Measurements from ENCODE around the gene CADPS.

The CADPS gene

DNA sequence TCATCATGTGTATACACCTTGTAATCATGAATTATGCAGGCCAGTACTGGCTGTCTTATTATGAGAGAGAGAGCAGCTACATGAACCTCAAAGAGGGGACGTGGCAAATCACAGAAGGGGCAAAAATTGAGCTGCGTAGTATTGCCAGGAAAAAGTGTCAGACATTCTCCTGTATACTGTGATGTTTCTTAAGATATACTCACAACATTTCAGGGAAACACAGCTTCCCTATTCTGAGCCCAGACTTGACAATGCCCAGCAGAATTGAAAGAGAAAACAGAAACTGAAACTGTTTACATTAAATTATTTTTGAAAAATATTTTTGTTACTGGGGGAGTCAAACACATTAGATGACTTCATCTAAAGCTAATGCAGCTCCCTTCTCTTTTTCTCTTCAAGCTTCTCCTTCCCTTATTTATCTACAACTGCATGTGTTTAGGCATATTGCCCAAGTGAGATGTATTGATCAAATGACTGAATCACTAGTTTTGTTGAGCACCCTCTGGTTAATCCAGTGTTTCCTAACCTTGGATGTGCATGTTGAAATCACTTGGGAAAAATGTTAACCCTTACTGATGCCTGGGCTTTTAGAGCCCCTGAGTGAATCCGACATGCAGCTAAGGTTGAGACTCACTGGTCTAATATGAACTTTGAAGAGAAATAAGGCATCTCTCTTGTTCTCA lies 39.5 kb downstream of the CADPS start:
- H3K27ac Mint-ChIP-seq = no peak overlapping the region
- no peaks in the 10 kb centered on the region for H3K36me3 Mint-ChIP-seq
- no peaks in the 10 kb centered on the region for H3K9me3 Mint-ChIP-seq (ENCODE audit: low read depth)
- peaks cover 8% of the 10 kb centered on the region for H3K27me3 Mint-ChIP-seq
- H3K4me1 Mint-ChIP-seq (ENCODE audit: low read depth) = no peaks in the 10 kb centered on the region
- no peak overlapping the region for H3K4me3 Mint-ChIP-seq

DNA sequence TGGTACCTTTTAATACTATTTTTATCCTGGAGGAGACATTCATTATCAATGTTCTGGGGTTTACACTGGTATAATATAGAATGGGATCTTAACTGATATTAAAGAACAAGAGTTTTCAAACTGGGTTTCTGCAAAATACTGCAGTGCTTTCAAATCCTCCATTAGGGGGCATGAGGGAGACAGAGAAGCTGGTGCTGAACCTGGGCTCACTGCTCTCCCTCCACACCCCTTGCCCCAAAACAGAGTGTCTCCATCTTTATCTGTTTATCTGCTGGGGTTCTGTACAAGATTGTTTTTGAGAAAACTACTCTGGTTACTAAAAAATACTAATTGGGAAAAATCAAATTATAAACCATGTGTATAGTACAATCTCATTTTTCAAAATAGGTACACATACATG lies 41.7 kb downstream of the CADPS start:
- Mint-ChIP-seq H3K36me3 (no peaks in the 10 kb centered on the region), H3K9me3 (ENCODE audit: low read depth) (no peaks in the 10 kb centered on the region), H3K4me1 (ENCODE audit: low read depth) (no peaks in the 10 kb centered on the region), H3K4me3 (no peak overlapping the region), H3K27me3 (peaks cover 3% of the 10 kb centered on the region), H3K27ac (no peak overlapping the region)

GRCh38 chr3:62832553-62832952 lies 42.7 kb downstream of the CADPS start:
- no peak overlapping the region for H3K4me3 Mint-ChIP-seq
- peaks cover 3% of the 10 kb centered on the region for H3K27me3 Mint-ChIP-seq
- no peaks in the 10 kb centered on the region for H3K36me3 Mint-ChIP-seq
- no peak overlapping the region for H3K27ac Mint-ChIP-seq
- no peaks in the 10 kb centered on the region for H3K4me1 Mint-ChIP-seq (ENCODE audit: low read depth)
- no peaks in the 10 kb centered on the region for H3K9me3 Mint-ChIP-seq (ENCODE audit: low read depth)

GRCh38 chr3:62830727-62831322 lies 44.4 kb downstream of the CADPS start:
- no peak overlapping the region for H3K4me3 Mint-ChIP-seq
- no peaks in the 10 kb centered on the region for H3K9me3 Mint-ChIP-seq (ENCODE audit: low read depth)
- H3K36me3 Mint-ChIP-seq = no peaks in the 10 kb centered on the region
- H3K4me1 Mint-ChIP-seq (ENCODE audit: low read depth) = no peaks in the 10 kb centered on the region
- H3K27me3 Mint-ChIP-seq = peaks cover 3% of the 10 kb centered on the region
- no peak overlapping the region for H3K27ac Mint-ChIP-seq

DNA sequence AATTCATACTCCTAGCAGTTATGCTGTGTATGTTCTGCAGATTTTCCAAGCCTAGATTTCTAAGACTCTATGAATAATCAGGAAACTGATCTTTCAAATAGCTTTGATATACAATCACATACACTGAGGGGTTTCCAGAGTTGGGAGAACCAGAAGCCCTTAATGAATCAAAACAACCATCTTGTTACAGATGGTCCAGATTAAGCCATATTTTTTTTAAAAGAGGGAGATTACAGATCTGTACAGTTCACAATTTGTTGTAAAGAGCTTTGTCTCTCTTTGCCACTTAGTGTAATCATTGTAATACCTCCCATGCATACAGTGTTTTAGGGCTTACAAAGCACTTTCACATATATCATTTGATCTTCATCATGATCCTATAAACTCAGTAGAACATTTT lies 47.7 kb downstream of the CADPS start:
- no peaks in the 10 kb centered on the region for H3K36me3 Mint-ChIP-seq
- H3K4me1 Mint-ChIP-seq (ENCODE audit: low read depth) = no peaks in the 10 kb centered on the region
- H3K4me3 Mint-ChIP-seq = no peak overlapping the region
- peaks cover 3% of the 10 kb centered on the region for H3K27me3 Mint-ChIP-seq
- no peak overlapping the region for H3K27ac Mint-ChIP-seq
- no peaks in the 10 kb centered on the region for H3K9me3 Mint-ChIP-seq (ENCODE audit: low read depth)

GRCh38 chr3:62824965-62825592 lies 50.1 kb downstream of the CADPS start:
- no peaks in the 10 kb centered on the region for H3K27me3 Mint-ChIP-seq
- H3K4me1 Mint-ChIP-seq (ENCODE audit: low read depth) = no peaks in the 10 kb centered on the region
- H3K9me3 Mint-ChIP-seq (ENCODE audit: low read depth) = no peaks in the 10 kb centered on the region
- no peak overlapping the region for H3K27ac Mint-ChIP-seq
- no peak overlapping the region for H3K4me3 Mint-ChIP-seq
- no peaks in the 10 kb centered on the region for H3K36me3 Mint-ChIP-seq

- H3K36me3 Mint-ChIP-seq = no peaks in the 10 kb centered on the region
Observed at GRCh38 chr3:62823461-62824050, 51.7 kb downstream of the CADPS start.

GRCh38 chr3:62822905-62823304 lies 52.3 kb downstream of the CADPS start:
- Mint-ChIP-seq H3K27me3 (no peaks in the 10 kb centered on the region), H3K9me3 (ENCODE audit: low read depth) (no peaks in the 10 kb centered on the region), H3K36me3 (no peaks in the 10 kb centered on the region), H3K4me1 (ENCODE audit: low read depth) (peaks cover 4% of the 10 kb centered on the region), H3K4me3 (no peak overlapping the region), H3K27ac (no peak overlapping the region)

More at GRCh38 chr3:62823461-62824050, 51.7 kb downstream of the CADPS start:
- Mint-ChIP-seq H3K9me3 (ENCODE audit: low read depth) (no peaks in the 10 kb centered on the region), H3K4me1 (ENCODE audit: low read depth) (no peaks in the 10 kb centered on the region), H3K27me3 (no peaks in the 10 kb centered on the region), H3K27ac (no peak overlapping the region), H3K4me3 (no peak overlapping the region)

DNA sequence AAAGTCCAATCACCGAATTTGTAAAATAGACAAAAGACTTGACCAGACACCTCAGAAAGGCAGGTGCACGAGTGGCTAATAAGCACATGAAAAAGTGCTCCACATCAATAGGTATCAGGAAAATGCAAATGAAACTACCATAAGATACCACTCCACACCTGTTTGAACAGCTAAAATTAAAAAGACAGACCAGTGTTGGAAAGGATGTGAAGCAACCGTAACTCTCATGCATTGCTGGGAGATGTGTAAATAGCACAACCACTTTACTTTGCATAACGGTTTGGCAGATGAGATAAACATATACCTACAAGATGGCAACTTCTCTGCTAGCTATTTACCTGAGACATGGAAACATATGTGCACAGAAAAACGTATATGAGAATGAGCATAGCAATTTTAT lies 56.9 kb downstream of the CADPS start:
- H3K4me3 Mint-ChIP-seq = no peak overlapping the region
- peaks cover 2% of the 10 kb centered on the region for H3K27me3 Mint-ChIP-seq
- H3K36me3 Mint-ChIP-seq = no peaks in the 10 kb centered on the region
- no peak overlapping the region for H3K27ac Mint-ChIP-seq
- H3K4me1 Mint-ChIP-seq (ENCODE audit: low read depth) = peaks cover 8% of the 10 kb centered on the region
- no peaks in the 10 kb centered on the region for H3K9me3 Mint-ChIP-seq (ENCODE audit: low read depth)

GRCh38 chr3:62817678-62818077 lies 57.5 kb downstream of the CADPS start:
- no peak overlapping the region for H3K4me3 Mint-ChIP-seq
- no peaks in the 10 kb centered on the region for H3K36me3 Mint-ChIP-seq
- no peak overlapping the region for H3K27ac Mint-ChIP-seq
- no peaks in the 10 kb centered on the region for H3K9me3 Mint-ChIP-seq (ENCODE audit: low read depth)
- H3K27me3 Mint-ChIP-seq = peaks cover 2% of the 10 kb centered on the region
- peaks cover 8% of the 10 kb centered on the region for H3K4me1 Mint-ChIP-seq (ENCODE audit: low read depth)

- Mint-ChIP-seq H3K4me3 (no peak overlapping the region), H3K36me3 (no peaks in the 10 kb centered on the region), H3K27me3 (peaks cover 2% of the 10 kb centered on the region), H3K9me3 (ENCODE audit: low read depth) (no peaks in the 10 kb centered on the region), H3K27ac (no peak overlapping the region), H3K4me1 (ENCODE audit: low read depth) (peaks cover 8% of the 10 kb centered on the region)
Observed at GRCh38 chr3:62815981-62816380, 59.2 kb downstream of the CADPS start.

DNA sequence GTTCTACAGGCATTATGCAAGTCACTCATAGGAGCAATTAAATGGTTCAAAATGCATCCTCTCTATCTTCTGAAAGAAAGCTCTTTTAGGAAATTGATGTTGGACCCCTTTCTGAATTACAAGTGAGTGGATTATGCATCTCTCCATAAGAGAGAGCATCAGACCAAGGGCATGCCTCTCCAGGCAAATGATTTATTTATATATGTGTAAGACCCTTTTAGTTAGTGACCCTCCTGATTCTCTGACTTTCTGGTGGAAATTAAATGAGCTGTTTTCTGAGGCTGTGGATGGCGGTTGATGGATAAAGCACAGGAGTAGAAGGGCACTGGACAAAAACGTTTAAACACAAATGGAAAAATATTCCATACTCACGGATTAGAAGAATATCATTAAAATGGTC lies 62.6 kb downstream of the CADPS start:
- Mint-ChIP-seq H3K27ac (no peak overlapping the region), H3K9me3 (ENCODE audit: low read depth) (peaks cover 4% of the 10 kb centered on the region)

GRCh38 chr3:62811119-62811518 lies 64.1 kb downstream of the CADPS start:
- Mint-ChIP-seq H3K4me3 (no peak overlapping the region), H3K9me3 (ENCODE audit: low read depth) (peaks cover 4% of the 10 kb centered on the region), H3K4me1 (ENCODE audit: low read depth) (no peaks in the 10 kb centered on the region), H3K27ac (no peak overlapping the region), H3K27me3 (peaks cover 2% of the 10 kb centered on the region), H3K36me3 (no peaks in the 10 kb centered on the region)

More for the DNA sequence above, 62.6 kb downstream of the CADPS start:
- Mint-ChIP-seq H3K36me3 (no peaks in the 10 kb centered on the region), H3K4me3 (no peak overlapping the region), H3K27me3 (peaks cover 2% of the 10 kb centered on the region), H3K4me1 (ENCODE audit: low read depth) (peaks cover 1% of the 10 kb centered on the region)

DNA sequence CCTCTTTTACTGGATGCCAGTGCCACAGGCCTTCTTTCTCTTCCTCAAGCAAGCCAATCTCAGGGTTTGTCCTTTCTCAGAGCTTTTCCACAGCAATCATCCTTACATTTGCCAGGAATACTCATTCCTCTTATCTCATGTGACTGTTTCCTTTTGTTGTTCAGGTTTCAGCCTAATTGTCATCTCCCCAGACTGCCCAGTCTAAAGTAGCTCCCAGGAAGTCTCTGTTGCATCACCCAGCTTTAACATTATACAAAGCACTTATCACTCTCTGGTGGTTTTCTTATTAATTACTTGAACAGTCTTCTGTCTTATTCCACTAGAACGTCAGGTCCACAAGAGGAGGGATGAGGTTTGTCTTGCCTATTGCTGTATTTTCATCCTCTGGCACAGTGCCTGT lies 65.8 kb downstream of the CADPS start:
- no peaks in the 10 kb centered on the region for H3K4me1 Mint-ChIP-seq (ENCODE audit: low read depth)
- H3K36me3 Mint-ChIP-seq = no peaks in the 10 kb centered on the region
- no peaks in the 10 kb centered on the region for H3K27me3 Mint-ChIP-seq
- H3K4me3 Mint-ChIP-seq = no peak overlapping the region
- H3K9me3 Mint-ChIP-seq (ENCODE audit: low read depth) = peaks cover 4% of the 10 kb centered on the region
- no peak overlapping the region for H3K27ac Mint-ChIP-seq

DNA sequence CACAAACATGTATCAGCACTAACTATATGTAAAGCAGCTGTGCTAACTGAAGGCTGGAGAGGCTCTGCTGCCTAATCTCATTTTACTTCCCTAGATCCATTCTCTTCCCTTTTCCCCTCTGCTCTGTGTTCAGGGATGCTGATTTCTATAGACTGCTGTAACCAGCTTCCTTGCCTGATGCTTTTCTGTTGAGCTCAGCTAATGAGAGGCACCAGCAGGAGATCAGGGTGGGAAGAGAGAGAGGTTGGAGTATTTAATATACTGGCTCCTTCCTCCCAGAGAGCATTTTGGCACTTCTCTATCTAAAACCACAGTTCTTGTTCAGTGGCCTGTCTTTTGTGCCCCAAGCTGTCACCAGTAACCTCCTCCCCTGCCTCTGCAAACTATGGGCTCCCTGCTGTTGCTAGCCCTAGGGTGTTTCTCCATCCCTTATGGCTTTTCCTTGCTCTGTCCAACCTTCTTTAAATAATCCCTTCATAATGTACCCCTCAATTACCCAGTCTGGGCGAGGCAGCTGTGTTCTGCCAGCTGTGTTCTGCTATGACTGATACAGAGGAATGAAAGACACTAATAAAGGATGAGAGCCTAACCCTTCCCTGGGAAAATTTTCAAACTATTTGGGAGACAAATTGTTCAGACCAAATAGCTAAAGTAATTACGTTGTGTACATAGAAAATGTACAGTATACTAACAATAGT lies 69.5 kb downstream of the CADPS start:
- peaks cover 4% of the 10 kb centered on the region for H3K9me3 Mint-ChIP-seq (ENCODE audit: low read depth)
- no peak overlapping the region for H3K27ac Mint-ChIP-seq
- H3K4me3 Mint-ChIP-seq = no peak overlapping the region
- no peaks in the 10 kb centered on the region for H3K27me3 Mint-ChIP-seq
- no peaks in the 10 kb centered on the region for H3K36me3 Mint-ChIP-seq
- no peaks in the 10 kb centered on the region for H3K4me1 Mint-ChIP-seq (ENCODE audit: low read depth)
